SIG-M5 treated with dmso at 0.1 percent for 504 hours (cell line): ENCODE measurements around the gene SVOPL.
"Not testable (repeated sequence)": the region's sequence is repeated elsewhere in the genome, so short reads cannot be mapped to it uniquely, and the experiment has no call there.

Experiments
- DNase-seq: peaks from one replicate; lab custom pipeline; 2025; ENCODE audit not compliant: unreplicated experiment; lab: John Stamatoyannopoulos, UW

The SVOPL gene

DNA sequence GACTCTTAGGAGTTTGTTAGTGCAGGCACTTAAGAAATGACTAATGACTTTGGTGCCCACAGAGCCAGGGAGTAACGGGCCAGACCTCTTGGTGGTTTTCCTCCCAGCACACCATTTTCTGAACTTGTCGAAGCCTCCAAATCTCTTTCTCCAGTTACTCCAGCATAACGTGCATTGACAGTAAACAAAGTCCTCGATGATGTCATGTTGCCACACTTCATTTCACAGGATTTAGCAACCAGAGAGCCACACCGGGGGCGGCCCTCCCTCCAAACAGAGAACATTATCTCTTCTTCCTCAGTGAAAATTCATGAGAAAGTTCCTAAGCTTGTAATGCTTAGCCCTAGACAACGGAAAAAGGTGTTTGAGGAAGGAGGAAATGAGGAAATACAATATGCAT is 4.0 kb upstream of the SVOPL start:
- DNase-seq = no peak

DNA sequence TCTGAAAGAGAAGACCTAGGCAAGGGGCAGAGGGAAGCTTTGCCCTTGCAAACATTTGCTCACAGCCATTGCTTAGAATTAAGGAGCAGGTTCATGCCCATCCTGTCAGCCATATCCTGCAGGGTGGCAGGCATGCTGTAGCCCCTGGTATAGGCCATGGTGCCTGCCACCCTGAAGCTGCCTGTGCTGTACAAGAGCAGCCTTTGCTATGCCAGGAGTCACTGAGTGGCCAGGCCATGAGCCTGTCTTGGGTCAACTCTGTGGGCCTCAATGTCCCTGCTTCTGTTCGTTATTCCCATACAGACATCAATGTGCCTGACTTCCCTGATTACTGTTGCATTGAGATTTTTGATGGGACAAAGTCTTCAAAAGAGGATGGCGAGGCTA is 368 bp upstream of the SVOPL start:
- no peak for DNase-seq

DNA sequence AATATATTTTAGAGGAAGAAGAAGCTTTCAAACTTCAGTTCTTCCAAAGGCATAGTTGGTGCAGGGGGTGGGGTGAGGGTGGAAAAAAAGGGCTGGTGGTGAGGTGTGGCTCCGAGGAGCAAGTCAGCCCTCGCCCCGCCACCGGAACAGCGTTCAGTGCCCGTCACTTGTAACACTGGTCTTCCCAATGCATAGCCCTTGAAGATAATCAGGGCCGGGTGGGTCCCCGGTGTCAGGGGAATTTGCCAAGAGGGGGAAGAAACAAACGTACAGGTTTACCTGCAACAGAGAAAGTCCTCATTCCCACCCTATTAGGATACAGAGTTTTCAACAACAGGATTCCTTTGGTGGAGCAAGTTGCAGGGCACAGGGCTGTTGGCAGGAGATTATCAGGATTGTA is 1.5 kb downstream of the SVOPL start:
- DNase-seq = no peak

DNA sequence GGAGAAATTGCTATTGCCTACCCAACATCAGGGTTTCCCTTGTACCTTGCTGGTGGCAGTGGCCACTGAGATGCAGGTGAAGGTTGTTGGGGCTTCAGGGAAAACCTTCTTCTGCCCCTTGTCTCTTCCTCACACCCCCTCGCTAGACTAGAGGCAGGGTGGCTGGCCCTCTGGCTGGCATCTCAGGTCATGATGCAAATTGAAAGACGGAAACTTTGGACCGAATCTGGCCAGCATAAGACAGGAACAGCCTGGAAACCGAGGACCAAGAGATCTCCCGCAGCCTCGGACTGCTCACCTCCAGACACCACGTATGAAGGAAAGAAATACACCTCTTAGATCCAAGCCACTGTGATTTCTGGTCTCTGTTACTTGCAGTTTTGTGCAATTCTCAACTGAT is 2.9 kb downstream of the SVOPL start:
- no peak for DNase-seq

DNA sequence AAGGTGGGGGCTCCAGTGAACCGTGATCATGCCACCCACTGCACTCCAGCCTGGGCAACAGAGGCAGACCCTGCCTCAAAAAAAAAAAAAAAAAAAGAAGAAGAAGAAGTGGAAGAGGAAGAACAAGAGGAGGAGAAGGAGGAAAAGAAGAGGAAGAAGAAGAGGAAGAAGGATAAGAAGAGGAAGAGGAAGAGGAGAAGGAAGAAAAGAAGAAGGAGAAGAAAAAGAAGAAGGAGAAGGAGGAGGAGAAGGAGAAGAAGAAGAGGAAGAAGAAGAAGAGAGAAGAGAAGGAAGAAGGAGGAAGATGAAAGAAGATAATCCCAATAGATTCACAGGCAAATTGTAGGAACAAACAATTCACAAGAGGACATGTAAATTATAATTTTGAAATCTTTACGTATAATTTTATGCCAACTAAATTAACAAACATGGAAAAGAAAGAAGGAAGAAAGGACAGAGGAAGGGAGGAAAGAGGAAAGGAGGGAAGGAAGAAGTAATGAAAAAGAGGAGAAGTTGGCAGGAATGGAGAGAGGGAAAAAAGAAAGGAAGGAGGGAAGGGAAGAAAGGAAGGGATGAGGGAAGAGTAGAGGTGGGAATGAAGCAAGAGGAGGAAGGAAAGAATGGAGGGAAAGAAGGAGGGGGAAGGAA is 3.5 kb downstream of the SVOPL start:
- DNase-seq = no peak

DNA sequence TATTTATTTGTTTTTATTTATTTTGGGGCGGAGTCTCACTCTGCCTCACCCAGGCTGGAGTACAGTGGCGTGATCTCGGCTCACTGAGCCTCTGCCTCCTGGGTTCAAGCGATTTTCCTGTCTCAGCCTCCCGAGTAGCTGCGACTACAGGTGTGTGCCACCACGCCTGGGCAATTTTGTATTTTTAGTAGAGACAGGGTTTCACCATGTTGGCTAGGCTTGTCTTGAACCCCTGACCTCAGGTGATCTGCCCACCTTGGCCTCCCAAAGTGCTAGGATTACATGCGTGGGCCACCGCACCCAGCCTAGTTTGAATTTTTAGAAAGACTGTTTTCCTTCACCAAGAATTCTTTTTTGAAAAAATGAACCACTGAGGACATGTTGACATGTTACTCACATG is 5.4 kb downstream of the SVOPL start:
- DNase-seq = not testable (repeated sequence)

DNA sequence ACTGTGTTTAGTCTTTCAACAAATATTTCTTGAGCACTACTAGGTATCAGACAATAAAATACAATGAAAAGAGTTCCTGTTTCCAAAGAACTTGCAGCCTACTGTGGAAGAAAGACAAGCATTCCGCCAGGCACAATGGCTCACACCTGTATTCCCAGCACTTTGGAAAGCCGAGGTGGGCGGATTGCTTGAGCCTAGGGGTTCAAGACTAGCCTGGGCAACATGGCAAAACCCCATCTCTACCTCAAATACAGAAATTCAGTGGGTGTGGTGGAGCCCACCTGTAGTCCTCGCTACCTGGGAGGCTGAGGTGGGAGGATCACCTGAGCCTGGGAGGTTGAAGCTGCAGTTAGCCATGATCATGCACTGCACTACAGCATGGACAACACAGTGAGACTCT is 6.1 kb downstream of the SVOPL start:
- DNase-seq = no peak

DNA sequence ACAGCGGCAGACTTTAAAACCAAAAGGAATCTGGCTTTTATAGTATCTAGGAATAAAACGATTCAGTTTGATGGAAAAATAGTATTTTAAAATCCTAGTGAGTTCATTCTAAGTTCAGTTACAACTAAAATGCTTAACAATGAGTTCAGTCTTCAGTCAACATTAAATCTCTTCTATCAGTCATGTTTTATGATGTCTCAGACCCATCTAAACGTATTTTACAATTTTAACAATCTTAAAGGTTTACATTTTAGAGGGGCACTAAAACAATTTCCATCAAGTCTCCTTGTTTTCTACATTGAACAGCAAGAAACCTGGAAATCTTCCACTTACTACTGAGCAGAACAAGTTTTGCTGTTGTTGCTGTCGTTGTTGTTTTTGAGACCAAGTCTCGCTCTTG is 10.0 kb downstream of the SVOPL start:
- DNase-seq = no peak

DNA sequence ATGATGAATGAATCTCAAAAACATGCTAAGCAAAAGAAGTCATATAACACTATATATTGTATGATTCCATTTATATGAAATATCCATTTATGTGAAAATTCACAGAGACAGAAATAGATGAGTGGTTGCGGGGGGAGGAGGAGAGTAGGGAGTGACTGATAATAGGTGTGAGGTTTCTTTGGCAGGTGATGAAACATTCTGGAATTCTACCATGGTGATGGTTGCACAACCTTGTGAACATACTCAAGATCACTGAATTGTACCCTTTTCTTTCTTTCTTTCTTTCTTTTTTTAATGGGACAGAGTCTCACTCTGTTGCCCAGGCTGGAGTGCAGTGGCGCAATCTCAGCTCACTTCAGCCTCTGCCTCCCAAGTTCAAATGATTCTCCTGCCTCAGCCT is 10.7 kb downstream of the SVOPL start:
- no peak for DNase-seq

DNA sequence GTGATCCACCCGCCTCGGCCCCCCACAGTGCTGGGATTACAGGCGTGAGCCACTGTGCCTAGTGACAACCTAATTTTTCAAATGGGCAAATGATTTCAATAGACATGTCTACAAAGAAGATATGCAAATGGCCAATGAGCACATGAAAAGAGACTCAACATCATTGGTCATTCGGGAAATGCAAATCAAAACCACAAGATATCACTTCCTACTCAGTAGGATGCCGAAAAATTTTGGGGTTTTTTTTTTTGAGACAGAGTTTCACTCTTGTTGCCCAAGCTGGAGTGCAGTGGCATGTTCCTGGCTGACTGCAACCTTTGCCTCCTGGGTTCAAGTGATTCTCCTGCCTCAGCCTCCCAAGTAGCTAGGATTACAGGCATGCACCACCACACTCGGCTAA is 13.1 kb downstream of the SVOPL start:
- DNase-seq = not testable (repeated sequence)

DNA sequence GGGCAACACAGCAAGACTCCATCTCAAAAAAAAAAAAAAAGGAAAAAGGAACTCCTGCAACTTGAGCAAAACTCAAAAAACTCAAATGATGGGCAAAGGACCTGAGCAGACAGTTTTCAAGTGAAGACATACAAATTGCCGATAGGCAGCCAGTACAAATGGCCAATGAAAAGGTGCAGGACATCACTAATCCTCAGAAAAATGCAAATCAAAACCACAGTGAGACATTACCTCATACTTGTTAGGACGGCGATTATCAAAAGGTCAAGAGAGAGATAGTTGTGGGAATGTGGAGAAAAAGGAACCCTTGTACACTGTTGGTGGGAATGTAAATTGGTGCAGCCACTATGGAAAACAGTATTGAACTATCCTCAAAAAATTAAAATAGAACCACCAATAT is 16.8 kb downstream of the SVOPL start:
- no peak for DNase-seq

DNA sequence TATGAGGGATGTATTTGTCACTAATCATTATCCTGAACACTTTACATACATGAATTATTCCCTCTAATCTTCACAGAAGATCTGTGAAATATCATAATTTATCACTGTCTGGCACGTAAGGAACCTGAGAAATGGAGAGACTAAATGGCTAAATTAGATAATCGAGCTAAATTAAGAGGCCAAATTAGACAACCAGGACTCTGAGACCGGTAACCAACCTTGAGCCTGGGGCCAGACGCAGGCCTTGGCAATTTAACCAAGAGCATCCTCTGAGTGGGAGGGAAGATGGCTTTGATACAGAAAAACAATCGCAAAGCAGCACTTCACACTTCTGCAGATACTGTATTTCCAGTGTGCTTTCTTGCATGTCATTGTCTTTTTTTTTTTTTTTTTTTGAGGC is 21.4 kb downstream of the SVOPL start:
- no peak for DNase-seq

DNA sequence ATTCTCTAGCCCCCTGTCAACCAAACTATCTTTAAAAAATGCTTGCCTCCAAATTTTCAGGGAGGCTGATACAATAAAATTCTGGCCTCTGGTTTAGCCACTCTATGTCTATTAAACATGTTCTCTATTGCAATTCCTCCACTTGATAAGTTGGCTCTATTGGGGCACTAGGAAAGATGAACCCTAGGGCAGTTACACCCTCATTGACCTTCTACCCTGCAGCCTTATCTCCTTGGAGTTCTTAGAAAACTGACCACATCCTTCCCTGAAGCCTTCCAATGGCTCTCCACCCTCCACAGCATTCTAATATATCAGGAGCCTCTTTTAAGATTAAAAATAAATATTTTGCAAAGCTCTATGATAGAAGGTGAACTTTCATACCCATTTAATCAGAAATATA is 30.6 kb downstream of the SVOPL start:
- DNase-seq = no peak

DNA sequence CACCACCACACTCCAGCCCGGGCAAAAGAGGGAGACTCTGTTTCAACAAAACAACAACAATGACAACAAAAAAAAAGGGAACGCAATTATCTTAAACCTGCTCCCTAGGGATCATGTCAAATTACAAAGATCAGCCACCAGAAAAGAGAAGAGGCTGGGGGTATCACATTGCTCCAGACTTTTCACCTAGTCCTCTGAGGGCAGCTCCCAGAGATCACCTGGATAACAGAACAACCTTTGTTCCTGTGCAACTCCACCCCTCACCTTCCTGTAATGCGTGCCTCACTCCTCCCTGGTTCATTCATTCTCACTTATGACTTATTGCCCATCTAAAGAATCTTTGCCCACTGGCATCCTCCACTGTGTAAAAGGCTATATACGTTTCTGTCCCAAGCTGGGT is 31.8 kb downstream of the SVOPL start:
- no peak for DNase-seq

DNA sequence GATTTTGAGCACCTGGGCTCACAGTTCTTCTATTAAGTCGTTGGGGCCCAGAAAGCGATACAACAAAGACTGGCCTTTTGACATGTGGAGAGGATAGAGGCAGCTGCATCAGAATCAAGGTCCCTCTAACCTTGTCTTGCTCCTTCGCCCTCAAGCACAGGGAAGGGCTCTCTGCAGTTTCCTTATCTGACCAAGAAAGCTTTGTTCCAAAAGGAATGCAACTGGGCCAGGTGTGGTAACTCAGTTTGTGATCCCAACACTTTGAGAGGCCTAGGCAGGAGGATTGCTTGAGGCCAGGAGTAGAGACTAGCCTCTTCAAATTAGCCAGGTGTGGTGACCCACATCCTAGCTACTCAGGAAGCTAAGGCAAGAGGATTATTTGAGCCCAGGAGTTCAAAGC is 32.2 kb downstream of the SVOPL start:
- no peak for DNase-seq

DNA sequence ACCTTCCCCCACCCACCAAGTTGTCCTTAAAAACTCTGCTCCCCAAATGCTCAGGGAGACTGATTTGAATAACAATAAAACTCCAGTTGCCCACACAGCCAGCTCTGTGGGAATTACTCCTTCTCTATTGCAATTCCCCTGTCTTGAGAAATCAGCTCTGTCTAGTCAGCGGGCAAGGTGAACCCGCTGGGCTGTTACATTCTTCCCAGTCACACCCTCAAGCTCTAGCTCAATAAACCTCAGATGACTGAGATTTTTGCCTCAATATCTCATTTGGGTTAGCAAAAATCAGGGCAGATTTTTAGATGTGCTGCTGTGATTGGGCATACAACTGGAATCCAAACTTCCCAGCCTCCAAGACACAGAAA is 32.9 kb downstream of the SVOPL start:
- DNase-seq = no peak

DNA sequence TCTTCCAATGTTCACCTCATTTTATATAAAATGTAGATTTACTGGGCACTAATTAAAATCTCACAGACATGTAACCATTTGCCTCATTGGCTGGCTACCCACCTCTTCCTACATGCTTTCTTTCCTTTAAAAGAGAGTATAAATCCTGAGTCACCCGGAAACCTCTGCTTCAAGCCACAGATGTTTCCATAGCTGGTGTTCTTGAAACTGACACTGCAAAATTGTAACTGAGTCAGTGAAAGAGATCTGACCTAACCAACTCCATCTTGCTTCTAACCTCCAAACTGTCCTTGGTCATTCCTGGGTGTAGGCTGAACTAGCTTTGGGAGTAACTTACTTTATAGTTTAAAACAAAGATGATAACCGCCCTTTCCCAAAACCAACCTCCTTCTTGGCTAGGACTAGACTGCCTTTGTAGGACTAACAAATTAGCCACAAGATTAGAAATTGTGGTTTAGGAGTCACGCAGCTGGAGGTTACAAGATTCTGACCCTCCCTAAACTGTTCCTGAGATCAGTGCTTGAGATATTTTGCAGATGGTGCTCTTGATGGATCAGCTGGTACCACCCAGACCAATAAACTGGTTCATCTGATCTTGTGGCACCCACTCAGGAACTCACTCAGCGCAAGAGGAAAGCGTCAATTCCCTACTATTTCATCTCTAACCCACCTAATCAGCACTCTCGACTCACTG is 33.5 kb downstream of the SVOPL start:
- DNase-seq = no peak

DNA sequence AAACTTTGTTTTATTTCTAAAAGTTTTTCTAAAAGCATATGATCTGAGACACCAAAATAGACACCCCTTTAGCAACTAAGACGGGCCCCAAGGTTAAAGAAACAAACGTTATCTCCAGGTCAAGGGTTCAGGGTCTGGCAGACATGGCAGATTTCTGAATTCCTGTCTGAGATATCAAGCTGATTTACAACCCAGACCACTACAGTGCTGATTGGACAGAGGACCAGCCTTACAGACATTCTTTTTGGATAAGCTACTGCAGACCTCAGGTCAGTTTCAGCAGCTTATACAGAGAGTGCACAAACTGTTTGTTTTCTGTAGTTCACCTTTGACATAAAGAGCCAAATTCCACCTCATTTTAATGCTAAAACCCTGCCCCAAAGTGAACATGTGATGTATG is 34.8 kb downstream of the SVOPL start:
- no peak for DNase-seq

DNA sequence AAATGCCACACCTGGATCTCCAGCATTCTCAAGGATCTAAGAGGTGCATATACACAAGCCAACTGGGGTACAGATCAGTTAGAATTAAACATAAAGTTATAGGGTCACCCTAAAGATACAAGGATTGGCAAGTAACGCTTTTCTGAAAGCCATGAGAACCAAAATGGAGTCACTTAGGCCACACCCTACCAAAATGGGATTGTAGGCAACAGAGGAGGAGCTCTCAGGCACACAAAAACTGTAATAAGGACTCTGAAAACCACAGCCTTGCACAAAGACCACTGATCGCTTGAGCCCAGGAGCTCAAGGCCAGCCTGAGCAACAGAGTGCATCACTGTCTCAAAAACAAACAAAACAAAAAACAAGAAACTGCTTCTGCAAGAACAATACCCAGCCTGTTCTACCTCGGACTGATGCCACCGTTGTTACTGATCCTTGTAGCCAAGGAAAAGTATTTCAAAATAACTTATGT is 35.5 kb downstream of the SVOPL start:
- no peak for DNase-seq

DNA sequence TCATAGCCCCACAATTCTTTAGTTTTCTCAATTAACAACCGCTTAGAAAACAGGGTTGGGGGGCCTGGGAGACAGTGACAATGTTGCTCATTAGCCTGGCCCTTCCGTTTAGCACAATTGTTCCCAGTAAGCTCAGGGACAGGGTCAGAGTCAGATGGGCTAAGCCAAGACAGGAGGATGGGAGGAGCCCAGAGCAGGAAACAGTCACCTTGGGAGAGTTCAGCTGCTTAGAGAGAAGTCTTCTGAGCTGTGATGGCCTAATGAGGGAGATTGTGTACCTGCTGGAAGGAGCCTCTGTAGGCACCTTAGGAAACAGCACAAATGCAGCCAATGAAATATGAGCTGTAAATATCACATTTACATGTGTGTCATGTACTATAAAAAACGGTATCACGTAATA is 35.9 kb downstream of the SVOPL start:
- no peak for DNase-seq

DNA sequence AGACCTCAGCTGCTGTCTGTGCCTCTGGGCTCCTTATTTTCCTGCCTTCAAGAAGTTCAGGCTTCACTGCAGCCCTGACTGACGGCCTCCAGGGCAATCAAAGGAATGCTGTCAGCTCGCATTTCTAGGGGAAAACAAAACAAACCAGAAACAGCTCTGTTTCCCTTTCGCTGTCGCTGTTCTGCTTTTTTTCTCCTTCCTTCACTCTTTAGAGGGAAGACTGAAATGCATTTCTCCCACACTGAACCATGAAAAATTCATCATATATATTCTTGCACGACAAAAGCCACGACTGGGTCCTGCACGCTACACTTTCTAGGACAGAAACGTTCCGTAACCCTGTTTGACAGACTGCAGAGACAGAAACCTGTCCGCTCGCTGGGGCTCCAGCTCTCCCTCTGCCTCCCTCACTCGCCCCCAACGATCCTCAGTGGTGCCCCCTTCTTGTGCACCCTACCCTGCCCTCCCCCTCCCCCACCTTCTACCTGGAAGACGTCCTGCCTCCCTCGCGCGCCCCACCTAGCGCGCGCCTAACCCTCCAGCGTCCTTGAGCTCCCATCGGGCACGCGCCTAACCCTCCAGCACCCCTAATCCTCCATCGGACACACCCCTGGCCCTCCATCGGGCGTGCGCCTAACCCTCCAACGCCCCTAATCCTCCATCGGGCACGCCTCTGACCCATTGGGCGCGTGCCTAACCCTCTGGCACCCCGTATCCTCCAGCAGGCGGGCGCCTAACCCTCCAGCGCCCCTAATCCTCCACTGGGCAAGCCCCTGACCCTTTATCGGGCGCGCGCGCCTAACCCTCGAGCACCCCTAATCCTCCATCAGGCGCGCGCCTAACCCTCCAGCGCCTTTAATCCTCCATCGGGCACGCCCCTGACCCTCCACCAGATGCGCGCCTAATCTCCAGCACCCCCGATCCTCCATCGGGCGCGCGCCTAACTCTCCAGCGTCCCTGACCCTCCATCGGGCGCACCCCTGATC is 37.1 kb downstream of the SVOPL start:
- peak; percentile 20 for DNase-seq

DNA sequence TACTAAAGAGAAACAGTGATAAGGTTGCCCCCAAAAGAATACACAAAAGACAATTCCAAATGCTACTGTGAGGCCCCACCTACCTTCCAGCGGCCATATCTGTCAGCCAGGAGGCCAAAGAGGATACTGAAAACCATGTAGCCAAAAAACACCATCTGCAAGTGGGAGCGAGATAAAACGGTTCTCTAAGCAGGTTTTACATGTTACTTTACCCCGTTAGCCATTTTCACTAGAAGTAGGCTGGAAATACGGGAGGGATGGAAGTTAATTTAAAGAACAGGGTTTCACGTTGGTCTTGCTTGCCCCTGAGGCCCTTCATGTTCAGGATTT is 38.2 kb downstream of the SVOPL start:
- DNase-seq = no peak
